Urothelium cell line (cell line): ENCODE data around the gene BABAM2.

Experiments used
- DNase-seq: peaks from one replicate; pipeline ENCODE4 v3.0.0; 2011; ENCODE audit warnings: low spot score, mixed read lengths
- FAIRE-seq: peaks from 2 replicates; lab custom pipeline; 2011; peaks lifted over from hg19 to GRCh38; lab: Jason Lieb, UNC

Gene BABAM2

GRCh38 chr2:28150236-28150915 is 259.8 kb downstream of the BABAM2 start:
- DNase-seq: no peak
- FAIRE-seq: no peak

- DNase-seq: no peak
- no peak for FAIRE-seq
These were observed 260.5 kb downstream of the BABAM2 start for GRCh38 chr2:28150994-28151393.

GRCh38 chr2:28152585-28153280 is 262.2 kb downstream of the BABAM2 start:
- DNase-seq (no peak), FAIRE-seq (no peak)

- DNase-seq (no peak), FAIRE-seq (no peak)
These were observed 263.3 kb downstream of the BABAM2 start for GRCh38 chr2:28153851-28154250.

- DNase-seq (no peak), FAIRE-seq (no peak)
These were observed 264.6 kb downstream of the BABAM2 start for GRCh38 chr2:28155086-28155485.

GRCh38 chr2:28155627-28156026 is 265.1 kb downstream of the BABAM2 start:
- FAIRE-seq: no peak
- no peak for DNase-seq

- FAIRE-seq (no peak), DNase-seq (no peak)
These were observed 268.3 kb downstream of the BABAM2 start for GRCh38 chr2:28158791-28159190.

- DNase-seq: peak; percentile 77
- FAIRE-seq: no peak
These were observed 270.5 kb downstream of the BABAM2 start for GRCh38 chr2:28160986-28161425.

GRCh38 chr2:28161466-28161865 is 270.9 kb downstream of the BABAM2 start:
- no peak for FAIRE-seq

GRCh38 chr2:28162564-28162963 is 272.0 kb downstream of the BABAM2 start:
- DNase-seq (no peak), FAIRE-seq (no peak)

More at GRCh38 chr2:28161466-28161865, 270.9 kb downstream of the BABAM2 start:
- DNase-seq: peak; percentile 61

- FAIRE-seq: no peak
- no peak for DNase-seq
These were observed 272.5 kb downstream of the BABAM2 start for GRCh38 chr2:28163028-28163427.

GRCh38 chr2:28163627-28164279 is 273.2 kb downstream of the BABAM2 start:
- no peak for DNase-seq
- FAIRE-seq: no peak

- DNase-seq (no peak), FAIRE-seq (peak; percentile 30)
These were observed 273.8 kb downstream of the BABAM2 start for GRCh38 chr2:28164280-28164801.

- no peak for FAIRE-seq
These were observed 274.6 kb downstream of the BABAM2 start for GRCh38 chr2:28165087-28165635.

GRCh38 chr2:28166956-28167355 is 276.4 kb downstream of the BABAM2 start:
- DNase-seq (no peak), FAIRE-seq (no peak)

More at GRCh38 chr2:28165087-28165635, 274.6 kb downstream of the BABAM2 start:
- no peak for DNase-seq

- no peak for FAIRE-seq
These were observed 277.8 kb downstream of the BABAM2 start for GRCh38 chr2:28168376-28168775.

GRCh38 chr2:28169492-28169891 is 279.0 kb downstream of the BABAM2 start:
- FAIRE-seq (no peak), DNase-seq (no peak)

More at GRCh38 chr2:28168376-28168775, 277.8 kb downstream of the BABAM2 start:
- no peak for DNase-seq

GRCh38 chr2:28172114-28172898 is 281.8 kb downstream of the BABAM2 start:
- no peak for FAIRE-seq

GRCh38 chr2:28173377-28173776 is 282.8 kb downstream of the BABAM2 start:
- DNase-seq (no peak), FAIRE-seq (no peak)

More at GRCh38 chr2:28172114-28172898, 281.8 kb downstream of the BABAM2 start:
- DNase-seq: no peak

- no peak for FAIRE-seq
These were observed 283.7 kb downstream of the BABAM2 start for GRCh38 chr2:28174211-28174610.

More at GRCh38 chr2:28174211-28174610, 283.7 kb downstream of the BABAM2 start:
- DNase-seq: no peak
